Left ventricle myocardium inferior (tissue), 1 donor: ENCODE measurements around the gene ZNF319. TPM values are rescaled to one million over a fixed set of nuclear protein-coding genes. Genes with fewer than 3 reads are reported as not detected.
A peak's percentile ranks its signal among the peaks of the same experiment; 100 is the strongest.

Experiments
- DNase-seq: peaks from one replicate; pipeline ENCODE4 v3.0.0-alpha.2; 2020
- H3K27ac ChIP-seq: fragments of 200-600 bp; replicated peaks from 2 replicates; pipeline ENCODE4 v1.8.0; 2021
- H3K27me3 ChIP-seq: fragments of 200-600 bp; 2 replicates; pipeline ENCODE4 v1.8.0; 2021; ENCODE audit warnings: low read depth
- H3K36me3 ChIP-seq: fragments of 200-600 bp; 2 replicates; pipeline ENCODE4 v1.8.0; 2021
- H3K4me1 ChIP-seq: fragments of 200-600 bp; 2 replicates; pipeline ENCODE4 v1.8.0; 2021
- H3K4me3 ChIP-seq: fragments of 200-600 bp; 2 replicates; pipeline ENCODE4 v1.8.0; 2021; ENCODE audit warnings: mild to moderate bottlenecking, moderate library complexity
- H3K9me3 ChIP-seq: fragments of 200-600 bp; replicated peaks from 2 replicates; pipeline ENCODE4 v1.8.0; 2021
- CTCF ChIP-seq: fragments of 200-600 bp; IDR thresholded peaks from 2 replicates; pipeline ENCODE4 v1.8.0; 2021; ENCODE audit warnings: antibody characterized with exemption, mild to moderate bottlenecking, borderline replicate concordance
- intact Hi-C: fragments of 100-400 bp; cut with micrococcal nuclease; formaldehyde crosslinking; loops from one replicate; pipeline ENCODE4 v1.11.0; 2022
- total RNA-seq: library from RNA; stranded (reverse); fragmentation: NEBNext Ultra II Directional; extraction: Animal tissue kit (Norgen Biotek cat#: 25700); gene quantifications from one replicate; pipeline ENCODE4 v1.2.1, GENCODE V29; 2021
- donor health status: DM: no; HTN: yes; CAD: no; lungs with severe emphysema.

Gene ZNF319
- total RNA-seq, 1 donor from 2014 or later: 10.0 TPM

GRCh38 chr16:58034774-58035173, 34.3 kb upstream of the ZNF319 start:
- intact Hi-C loops: loop anchor here (5.0 kb wide), 1 partner anchor 93 kb away; the partner anchor contains the start of gene CFAP20
- no peak for DNase-seq
- H3K36me3 ChIP-seq: peaks cover 26% of the 10 kb centered on the region

GRCh38 chr16:58034128-58034685, 33.7 kb upstream of the ZNF319 start:
- H3K36me3 ChIP-seq: peaks cover 20% of the 10 kb centered on the region
- no peak for TF ChIP-seq CTCF
- no peaks in the 10 kb centered on the region for H3K9me3 ChIP-seq
- H3K4me3 ChIP-seq: peak overlapping the region; percentile 24
- intact Hi-C loops: loop anchor here (5.0 kb wide), 1 partner anchor 93 kb away; the partner anchor contains the start of gene CFAP20
- H3K27me3 ChIP-seq: no peaks in the 10 kb centered on the region
- H3K4me1 ChIP-seq: peaks cover 75% of the 10 kb centered on the region
- no peak for DNase-seq
- H3K27ac ChIP-seq: peak overlapping the region; percentile 96

More at GRCh38 chr16:58034774-58035173, 34.3 kb upstream of the ZNF319 start:
- H3K4me3 ChIP-seq: peak overlapping the region; percentile 24
- H3K9me3 ChIP-seq: no peaks in the 10 kb centered on the region
- H3K27ac ChIP-seq: peak overlapping the region; percentile 96
- no peaks in the 10 kb centered on the region for H3K27me3 ChIP-seq
- H3K4me1 ChIP-seq: peaks cover 70% of the 10 kb centered on the region
- TF ChIP-seq CTCF: no peak

- Histone ChIP-seq H3K4me3 (peak overlapping the region; percentile 27), H3K36me3 (peaks cover 6% of the 10 kb centered on the region), H3K27ac (peak overlapping the region; percentile 96), H3K27me3 (no peaks in the 10 kb centered on the region), H3K4me1 (peaks cover 89% of the 10 kb centered on the region), H3K9me3 (no peaks in the 10 kb centered on the region)
- TF ChIP-seq CTCF: no peak
- DNase-seq: peak; percentile 62
- intact Hi-C loops: loop anchor here (5.0 kb wide), 1 partner anchor 94 kb away; the partner anchor contains the start of gene CFAP20
Measured at GRCh38 chr16:58032710-58033293, 32.3 kb upstream of the ZNF319 start.

- peak overlapping the region; percentile 96 for H3K27ac ChIP-seq
- H3K4me1 ChIP-seq: peaks cover 100% of the 10 kb centered on the region
- H3K27me3 ChIP-seq: no peaks in the 10 kb centered on the region
- no peak for TF ChIP-seq CTCF
- DNase-seq: no peak
- intact Hi-C loops: loop anchor here (5.0 kb wide), 1 partner anchor 96 kb away; the partner anchor contains the start of gene CFAP20
- no peaks in the 10 kb centered on the region for H3K9me3 ChIP-seq
- H3K4me3 ChIP-seq: peak overlapping the region; percentile 19
- H3K36me3 ChIP-seq: no peaks in the 10 kb centered on the region
Measured at GRCh38 chr16:58031016-58031800, 30.7 kb upstream of the ZNF319 start.

GRCh38 chr16:58030136-58030840, 29.8 kb upstream of the ZNF319 start:
- DNase-seq: no peak

More at GRCh38 chr16:58030136-58030840, 29.8 kb upstream of the ZNF319 start:
- Histone ChIP-seq H3K27ac (peak overlapping the region; percentile 96), H3K27me3 (no peaks in the 10 kb centered on the region), H3K4me1 (peaks cover 100% of the 10 kb centered on the region), H3K9me3 (no peaks in the 10 kb centered on the region), H3K36me3 (no peaks in the 10 kb centered on the region), H3K4me3 (no peak overlapping the region)
- TF ChIP-seq CTCF: no peak
- intact Hi-C loops: loop anchor here (5.0 kb wide), 1 partner anchor 97 kb away; the partner anchor contains the start of gene CFAP20
